Pancreas (tissue), 10 donors: ENCODE data around the gene ACVR1. TPM values are rescaled to one million over a fixed set of nuclear protein-coding genes. Genes with fewer than 3 reads are reported as not detected.

Experiments used
- ATAC-seq, 4 donors: fragments of 200-7000 bp; cut with Tn5 transposase; one replicate each; pipeline versions ENCODE4 v1.8.0 to v1.9.1; 2020; ENCODE audit warnings: mild to moderate bottlenecking in 4 of 4, moderate library complexity in 4 of 4
- DNase-seq, 6 donors: peaks; one replicate each; pipeline ENCODE4 v3.0.0-alpha.2; 2020
- FAIRE-seq: peaks from 2 replicates; lab custom pipeline; 2012; peaks lifted over from hg19 to GRCh38; lab: Jason Lieb, UNC
- H3K27ac ChIP-seq, 4 donors: fragments of 200-600 bp; sonication (generic); 1 replicate in 3 of 4; 2 replicates in 1 of 4; pipeline versions ENCODE4 v1.5.0 to v1.8.0; 2020
- H3K27me3 ChIP-seq, 4 donors: fragments of 200-600 bp; one replicate each; pipeline ENCODE4 v1.8.0; 2021
- H3K36me3 ChIP-seq, 3 donors: fragments of 200-600 bp; sonication (generic) in 1 of 3; one replicate each; pipeline versions ENCODE4 v1.5.0 to v1.8.0; 2020 to 2021
- H3K4me1 ChIP-seq, 3 donors: fragments of 200-600 bp; one replicate each; pipeline ENCODE4 v1.8.0; 2021
- H3K4me3 ChIP-seq, 4 donors: fragments of 200-600 bp; sonication (generic) in 2 of 4; one replicate each; pipeline versions ENCODE4 v1.5.0 to v1.8.0; 2020 to 2021
- H3K9me3 ChIP-seq, 4 donors: fragments of 200-600 bp; one replicate each; pipeline ENCODE4 v1.8.0; 2021
- CTCF ChIP-seq, 4 donors: fragments of 200-600 bp; sonication (generic) in 3 of 4; IDR thresholded peaks; one replicate each; pipeline versions ENCODE4 v1.5.0 to v1.8.0; 2021; ENCODE audit warnings: antibody characterized with exemption in 4 of 4
- WGBS, 2 donors: extraction: QIAGEN DNeasy Blood & Tissue Kit; methylation state at CpG; one replicate each; pipeline ENCODE4 v1.1.7; 2013; 5-methylcytosine and 5-hydroxymethylcytosine counted together
- intact Hi-C, 3 donors: fragments of 100-400 bp; cut with DNase I; formaldehyde crosslinking; loops; one replicate each; pipeline versions ENCODE4 v1.11.1 to v1.14.2; 2022
- polyA plus RNA-seq, 2 donors: library from polyadenylated mRNA; stranded (reverse); fragments of 200-250 nt; gene quantifications; one replicate each; pipeline ENCODE4 v1.2.3, GENCODE V29; 2013
- total RNA-seq, 6 donors: library from RNA; stranded (reverse); fragmentation: NEBNext Ultra II Directional in 4 of 6; extraction: Animal tissue kit (Norgen Biotek cat#: 25700) in 4 of 6; gene quantifications; one replicate each; pipeline versions ENCODE4 v1.2.1 to v1.2.4, GENCODE V29; 2021 to 2023
- donor health status: healthy with polysubstance abuse.
- donor health status: DM: no; HTN: no; CAD: no; lungs with moderate emphysema.
- donor health status: DM: no; HTN: no; CAD: no.
- donor health status: control.
- donor health status: control.
- donor health status: Bipolar disorder and iron deficiency.
- donor health status: DM: yes; HTN: yes; CAD: no.
- donor health status: DM: no; HTN: no; CAD: no.
- donor health status: DM: no; HTN: no; CAD: no.
- donor health status: DM: yes; HTN: yes; CAD: no.

The ACVR1 gene
- total and polyA plus RNA-seq, 8 donors: 3.1 to 25.2 (median 11.7) TPM

- Histone ChIP-seq H3K9me3 (no peaks in the 10 kb centered on the region), H3K27ac (no peak overlapping the region), H3K4me1 (peaks cover 23 to 54% (median 48%) of the 10 kb centered on the region in 3 donors), H3K27me3 (no peaks in the 10 kb centered on the region), H3K4me3 (no peak overlapping the region), H3K36me3 (no peaks in the 10 kb centered on the region)
- WGBS, 2 donors: 89 to 93% methylated on average over 5 of the region's 5 CpGs
- FAIRE-seq (no peak), ATAC-seq (no peak), DNase-seq (no peak)
- intact Hi-C loops: loop anchor here in 1 of 3 donors (10.0 kb wide), 1 partner anchor 88 kb away; the partner anchor contains the start of gene ACVR1
- no peak for TF ChIP-seq CTCF (IDR thresholded peaks at IDR 0.05)
Observed at GRCh38 chr2:157786663-157787363, 89.3 kb downstream of the ACVR1 start.

- Histone ChIP-seq H3K4me3 (no peak overlapping the region), H3K4me1 (peaks cover 23 to 61% (median 56%) of the 10 kb centered on the region in 3 donors), H3K27ac (peak overlapping the region in 1 of 4 donors; percentile 85), H3K9me3 (no peaks in the 10 kb centered on the region), H3K27me3 (no peaks in the 10 kb centered on the region), H3K36me3 (no peaks in the 10 kb centered on the region)
- intact Hi-C loops: loop anchor here in 1 of 3 donors (10.0 kb wide), 1 partner anchor 89 kb away; the partner anchor contains the start of gene ACVR1
- TF ChIP-seq CTCF (IDR thresholded peaks at IDR 0.05): no peak
- no peak for DNase-seq
- ATAC-seq: no peak
- no peak for FAIRE-seq
- 90 to 94% methylated on average over 6 of the region's 6 CpGs for WGBS, 2 donors
Observed at GRCh38 chr2:157785866-157786662, 90.1 kb downstream of the ACVR1 start.

GRCh38 chr2:157785200-157785599 is 90.9 kb downstream of the ACVR1 start:
- Histone ChIP-seq H3K36me3 (no peaks in the 10 kb centered on the region), H3K27ac (peak overlapping the region in 3 of 4 donors; percentile 75 to 85 (median 81)), H3K4me1 (peaks cover 23 to 61% (median 60%) of the 10 kb centered on the region in 3 donors), H3K27me3 (no peaks in the 10 kb centered on the region), H3K4me3 (no peak overlapping the region), H3K9me3 (no peaks in the 10 kb centered on the region)
- 8 to 9% methylated on average over 3 of the region's 3 CpGs for WGBS, 2 donors
- TF ChIP-seq CTCF (IDR thresholded peaks at IDR 0.05): no peak
- DNase-seq: peak in 1 of 6 donors; percentile 32
- no peak for FAIRE-seq
- intact Hi-C loops: loop anchor here in 1 of 3 donors (10.0 kb wide), 1 partner anchor 90 kb away; the partner anchor contains the start of gene ACVR1
- ATAC-seq: no peak

GRCh38 chr2:157784823-157785175 is 91.3 kb downstream of the ACVR1 start:
- intact Hi-C loops: loop anchor here in 2 of 3 donors (5.0 to 10.0 kb wide), 2 partner anchors 90 to 223 kb away; partner anchors contain the start of gene ACVR1 (in 1 of the 2)
- Histone ChIP-seq H3K27me3 (no peaks in the 10 kb centered on the region), H3K4me3 (peak overlapping the region in 1 of 4 donors; percentile 13), H3K9me3 (no peaks in the 10 kb centered on the region), H3K36me3 (no peaks in the 10 kb centered on the region), H3K27ac (peak overlapping the region; percentile 70 to 85 (median 78)), H3K4me1 (peaks cover 23 to 57% (median 57%) of the 10 kb centered on the region in 3 donors)
- no peak for FAIRE-seq
- peak; percentile 11 to 25 (median 14) for ATAC-seq
- TF ChIP-seq CTCF (IDR thresholded peaks at IDR 0.05): no peak
- WGBS, 2 donors: 16 to 20% methylated on average over 5 of the region's 5 CpGs
- no peak for DNase-seq
